Measurements from ENCODE around the gene EIF2S3B. TPM values are rescaled to one million over a fixed set of nuclear protein-coding genes. Genes with fewer than 3 reads are reported as not detected.

The EIF2S3B gene
- total RNA-seq, 2 experiments from 2014 or later: 1.1 to 1.2 TPM

GRCh38 chr12:10512798-10513197, 7.1 kb downstream of the EIF2S3B start:
- no peaks in the 10 kb centered on the region for H3K27me3 ChIP-seq (ENCODE audit: control insufficient read depth in 1 of 2, insufficient read depth in 2 of 2, low read length in 2 of 2)
- Mint-ChIP-seq H3K4me1 (ENCODE audit: low read depth) (no peaks in the 10 kb centered on the region), H3K27me3 (peaks cover 7% of the 10 kb centered on the region), H3K9me3 (no peaks in the 10 kb centered on the region), H3K36me3 (ENCODE audit: low read depth) (no peaks in the 10 kb centered on the region), H3K4me3 (no peak overlapping the region), H3K27ac (no peak overlapping the region)
- no peak for TF ChIP-seq CTCF (IDR thresholded peaks at IDR 0.05)
- CTCF ChIA-PET: no interaction called here
- POLR2A ChIA-PET: no interaction called here
- no peaks in the 10 kb centered on the region for H3K4me1 ChIP-seq (ENCODE audit: insufficient read depth, low read length)
- intact Hi-C loops (cut with DNase I, micrococcal nuclease): no loop called here
- no peaks in the 10 kb centered on the region for H3K9me3 ChIP-seq (ENCODE audit: control insufficient read depth in 1 of 2, insufficient read depth in 1 of 2, low read length in 2 of 2)
- H3K4me3 ChIP-seq (ENCODE audit: low read length): no peak overlapping the region
- H3K36me3 ChIP-seq (ENCODE audit: insufficient read depth, low read length): no peaks in the 10 kb centered on the region
- no peak for ATAC-seq (ENCODE audit: poor library complexity)
- H3K27ac ChIP-seq (ENCODE audit: low read depth in 1 of 2, low read length in 2 of 2): no peak overlapping the region
- no peak for DNase-seq

- ChIA-PET POLR2A (no interaction called here), CTCF (no interaction called here)
- peaks cover 0 to 6% of the 10 kb centered on the region in 2 experiments for H3K27me3 ChIP-seq (ENCODE audit: control insufficient read depth in 1 of 2, insufficient read depth in 2 of 2, low read length in 2 of 2)
- Mint-ChIP-seq H3K9me3 (no peaks in the 10 kb centered on the region), H3K4me1 (ENCODE audit: low read depth) (no peaks in the 10 kb centered on the region), H3K36me3 (ENCODE audit: low read depth) (no peaks in the 10 kb centered on the region), H3K27ac (no peak overlapping the region), H3K4me3 (no peak overlapping the region), H3K27me3 (peaks cover 3% of the 10 kb centered on the region)
- intact Hi-C loops (cut with DNase I, micrococcal nuclease): no loop called here
- H3K27ac ChIP-seq (ENCODE audit: low read depth in 1 of 2, low read length in 2 of 2): no peak overlapping the region
- no peaks in the 10 kb centered on the region for H3K4me1 ChIP-seq (ENCODE audit: insufficient read depth, low read length)
- TF ChIP-seq CTCF (IDR thresholded peaks at IDR 0.05): no peak
- DNase-seq (no peak), ATAC-seq (ENCODE audit: poor library complexity) (no peak)
- no peak overlapping the region for H3K4me3 ChIP-seq (ENCODE audit: low read length)
- H3K9me3 ChIP-seq (ENCODE audit: control insufficient read depth in 1 of 2, insufficient read depth in 1 of 2, low read length in 2 of 2): no peaks in the 10 kb centered on the region
- H3K36me3 ChIP-seq (ENCODE audit: insufficient read depth, low read length): no peaks in the 10 kb centered on the region
Observed at GRCh38 chr12:10521555-10521954, 15.9 kb downstream of the EIF2S3B start.

- ATAC-seq (ENCODE audit: poor library complexity): no peak
- no peaks in the 10 kb centered on the region for H3K4me1 Mint-ChIP-seq (ENCODE audit: low read depth)
- POLR2A ChIA-PET: interaction anchor here (0.6 kb wide), 1 partner anchor 204 kb away, joined by 3 read pairs; no protein-coding TSS in a partner anchor
- peaks cover 0 to 6% of the 10 kb centered on the region in 2 experiments for H3K27me3 ChIP-seq (ENCODE audit: control insufficient read depth in 1 of 2, insufficient read depth in 2 of 2, low read length in 2 of 2)
- no peak for DNase-seq
- no peak overlapping the region for H3K27ac Mint-ChIP-seq
- H3K36me3 ChIP-seq (ENCODE audit: insufficient read depth, low read length): no peaks in the 10 kb centered on the region
- TF ChIP-seq CTCF (IDR thresholded peaks at IDR 0.05): no peak
- intact Hi-C loops (cut with DNase I, micrococcal nuclease): no loop called here
- no peaks in the 10 kb centered on the region for H3K9me3 ChIP-seq (ENCODE audit: control insufficient read depth in 1 of 2, insufficient read depth in 1 of 2, low read length in 2 of 2)
- CTCF ChIA-PET: no interaction called here
- no peaks in the 10 kb centered on the region for H3K36me3 Mint-ChIP-seq (ENCODE audit: low read depth)
- H3K9me3 Mint-ChIP-seq: no peaks in the 10 kb centered on the region
- no peaks in the 10 kb centered on the region for H3K4me1 ChIP-seq (ENCODE audit: insufficient read depth, low read length)
- no peak overlapping the region for H3K27ac ChIP-seq (ENCODE audit: low read depth in 1 of 2, low read length in 2 of 2)
- no peak overlapping the region for H3K4me3 ChIP-seq (ENCODE audit: low read length)
- H3K4me3 Mint-ChIP-seq: no peak overlapping the region
- H3K27me3 Mint-ChIP-seq: no peaks in the 10 kb centered on the region
Observed at GRCh38 chr12:10528174-10528953, 22.7 kb downstream of the EIF2S3B start.
